Smooth muscle cell (in vitro differentiated cells): ENCODE results near the gene TMCC3. TPM values are rescaled to one million over a fixed set of nuclear protein-coding genes. Genes with fewer than 3 reads are reported as not detected.

Source experiments
- DNase-seq: peaks from one replicate; lab custom pipeline; 2025; ENCODE audit not compliant: unreplicated experiment; lab: John Stamatoyannopoulos, UW
- H2AFZ ChIP-seq: fragments of 200-600 bp; sonication (generic); 2 replicates; pipeline ENCODE4 v1.6.0; 2016; ENCODE audit warnings: antibody characterized with exemption, low read depth, mild to moderate bottlenecking
- H3F3A ChIP-seq: fragments of 200-600 bp; sonication (generic); 2 replicates; pipeline ENCODE4 v1.6.0; 2017; ENCODE audit warnings: antibody characterized with exemption, low read depth
- H3K27ac ChIP-seq: fragments of 200-600 bp; sonication (generic); 2 replicates; pipeline ENCODE4 v1.5.1; 2016; ENCODE audit warnings: low read depth, mild to moderate bottlenecking
- H3K27me3 ChIP-seq: fragments of 200-600 bp; sonication (generic); 2 replicates; pipeline ENCODE4 v1.6.1; 2016; ENCODE audit warnings: low read depth, mild to moderate bottlenecking
- H3K36me3 ChIP-seq: fragments of 200-600 bp; sonication (generic); 2 replicates; pipeline ENCODE4 v1.5.1; 2016; ENCODE audit warnings: low read depth
- H3K4me1 ChIP-seq: fragments of 200-600 bp; sonication (generic); 2 replicates; pipeline ENCODE4 v1.5.1; 2016; ENCODE audit warnings: low read depth
- H3K4me2 ChIP-seq: fragments of 200-600 bp; sonication (generic); 2 replicates; pipeline ENCODE4 v1.6.0; 2016; ENCODE audit warnings: mild to moderate bottlenecking
- H3K4me3 ChIP-seq: fragments of 200-600 bp; sonication (generic); 2 replicates; pipeline ENCODE4 v1.5.1; 2016; ENCODE audit warnings: mild to moderate bottlenecking
- H3K79me2 ChIP-seq: fragments of 200-600 bp; sonication (generic); 2 replicates; pipeline ENCODE4 v1.6.0; 2016; ENCODE audit warnings: low read depth, mild to moderate bottlenecking
- H3K9ac ChIP-seq: fragments of 200-600 bp; sonication (generic); 2 replicates; pipeline ENCODE4 v1.6.0; 2016; ENCODE audit warnings: low read depth
- H3K9me3 ChIP-seq: fragments of 200-600 bp; sonication (generic); replicated peaks from 2 replicates; pipeline ENCODE4 v1.5.1; 2016; ENCODE audit warnings: low read depth
- H4K20me1 ChIP-seq: fragments of 200-600 bp; sonication (generic); 2 replicates; pipeline ENCODE4 v1.6.0; 2016; ENCODE audit warnings: low read depth
- CTCF ChIP-seq: fragments of 200-600 bp; sonication (generic); IDR thresholded peaks from 2 replicates; pipeline ENCODE4 v1.5.1; 2017; ENCODE audit warnings: borderline replicate concordance, mild to moderate bottlenecking, antibody characterized with exemption; ENCODE audit not compliant: insufficient read depth, poor library complexity, severe bottlenecking
- WGBS: methylation state at CpG from one replicate; pipeline ENCODE4 v1.1.7; 2016; ENCODE audit warnings: low lambda C conversion rate; 5-methylcytosine and 5-hydroxymethylcytosine counted together
- polyA plus RNA-seq: library from polyadenylated mRNA; unstranded; fragments of >200 nt; fragmentation: Nextera tagmentation; extraction: Ambion mirVana; gene quantifications from 2 replicates; pipeline ENCODE4 v1.2.1, GENCODE V29; 2016
- total RNA-seq: library from RNA; depleted of rRNA; stranded (reverse); fragments of >200 nt; gene quantifications from 2 replicates; pipeline ENCODE4 v1.2.3, GENCODE V29; 2014

The TMCC3 gene
- total and polyA plus RNA-seq, 2 experiments from 2014 or later, result 7.0 to 11.2 TPM

GRCh38 chr12:94534774-94535509 is 115.4 kb downstream of the TMCC3 start:
- H3K27me3 ChIP-seq, result peaks cover 6% of the 10 kb centered on the region
- no peak for TF ChIP-seq CTCF
- 91% methylated on average over 14 of the region's 14 CpGs for WGBS
- no peaks in the 10 kb centered on the region for H3F3A ChIP-seq
- no peak overlapping the region for H3K27ac ChIP-seq
- no peaks in the 10 kb centered on the region for H4K20me1 ChIP-seq
- no peaks in the 10 kb centered on the region for H3K4me1 ChIP-seq
- no peaks in the 10 kb centered on the region for H3K36me3 ChIP-seq
- no peak overlapping the region for H3K9ac ChIP-seq
- no peak overlapping the region for H3K4me3 ChIP-seq
- H3K9me3 ChIP-seq, result no peaks in the 10 kb centered on the region
- no peak overlapping the region for H2AFZ ChIP-seq
- no peak for DNase-seq
- no peaks in the 10 kb centered on the region for H3K79me2 ChIP-seq
- no peak overlapping the region for H3K4me2 ChIP-seq

GRCh38 chr12:94534278-94534677 is 116.1 kb downstream of the TMCC3 start:
- Histone ChIP-seq H3K9ac (no peak overlapping the region), H3K4me3 (no peak overlapping the region), H3K4me1 (no peaks in the 10 kb centered on the region), H4K20me1 (no peaks in the 10 kb centered on the region), H3K27ac (no peak overlapping the region), H3K9me3 (no peaks in the 10 kb centered on the region), H3F3A (no peaks in the 10 kb centered on the region), H3K36me3 (no peaks in the 10 kb centered on the region), H3K79me2 (no peaks in the 10 kb centered on the region), H3K4me2 (no peak overlapping the region), H2AFZ (no peak overlapping the region), H3K27me3 (peaks cover 13% of the 10 kb centered on the region)
- no peak for TF ChIP-seq CTCF
- no peak for DNase-seq
- WGBS, result 94% methylated on average over 6 of the region's 6 CpGs

GRCh38 chr12:94532490-94533422 is 117.6 kb downstream of the TMCC3 start:
- H3K9me3 ChIP-seq, result no peaks in the 10 kb centered on the region
- H3K4me1 ChIP-seq, result no peaks in the 10 kb centered on the region
- no peak overlapping the region for H3K4me2 ChIP-seq
- no peaks in the 10 kb centered on the region for H3K79me2 ChIP-seq
- H3K27me3 ChIP-seq, result peaks cover 16% of the 10 kb centered on the region
- 47% methylated on average over 16 of the region's 16 CpGs for WGBS
- no peak overlapping the region for H3K27ac ChIP-seq
- peak; percentile 87 for TF ChIP-seq CTCF
- H2AFZ ChIP-seq, result no peak overlapping the region
- H4K20me1 ChIP-seq, result no peaks in the 10 kb centered on the region
- no peak overlapping the region for H3K4me3 ChIP-seq
- H3K36me3 ChIP-seq, result no peaks in the 10 kb centered on the region
- no peak overlapping the region for H3K9ac ChIP-seq
- no peaks in the 10 kb centered on the region for H3F3A ChIP-seq
- peak; percentile 20 for DNase-seq
